ENCODE measurements around the gene PEX7. TPM values are rescaled to one million over a fixed set of nuclear protein-coding genes. Genes with fewer than 3 reads are reported as not detected.
"Not testable (repeated sequence)": the region's sequence is repeated elsewhere in the genome, so short reads cannot be mapped to it uniquely, and the experiment has no call there.

The PEX7 gene
- total RNA-seq, 1 donor from 2014 or later = 6.8 TPM

DNA sequence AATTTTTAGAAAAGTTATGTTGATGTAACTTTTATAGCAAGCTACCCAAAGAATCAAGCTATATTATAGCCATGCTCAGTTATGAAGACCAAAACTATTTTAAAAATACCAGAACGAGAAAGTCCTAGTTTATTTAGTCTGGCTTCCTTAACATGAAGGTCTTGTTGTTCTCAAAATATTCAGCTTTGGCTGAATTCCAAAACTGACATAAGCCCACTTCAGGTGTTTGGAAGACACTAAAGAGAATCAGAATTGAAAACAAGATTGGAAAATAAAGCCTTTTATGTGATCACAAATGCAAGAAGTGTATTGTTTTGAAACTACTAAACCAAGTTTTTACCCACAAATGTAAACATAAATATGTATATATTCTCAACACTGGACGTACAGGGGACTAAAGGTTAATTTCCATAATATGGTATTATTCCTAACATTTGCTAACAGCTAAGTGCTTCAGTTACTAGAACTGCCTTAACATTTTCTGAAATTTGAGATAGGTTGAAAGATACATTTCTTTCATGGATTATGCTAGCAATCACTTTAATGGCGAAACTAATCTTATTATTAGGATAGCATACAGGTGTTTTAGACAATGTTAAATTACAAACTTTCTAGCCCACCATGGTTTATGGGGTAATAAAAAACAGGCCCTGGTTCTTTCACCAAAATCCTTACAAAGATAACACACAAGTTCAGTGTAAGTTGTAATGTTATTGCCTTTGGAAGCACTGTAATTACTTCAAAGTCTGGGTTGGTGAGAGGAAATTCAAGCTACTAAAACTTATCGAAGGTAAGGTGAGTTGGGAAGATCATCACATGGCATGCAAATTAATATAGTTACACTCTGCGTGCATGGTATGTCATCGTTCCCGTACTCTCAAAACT is 31.7 kb upstream of the PEX7 start:
- DNase-seq = no peak

- DNase-seq = peak; percentile 5
These were observed 30.9 kb upstream of the PEX7 start for GRCh38 chr6:136791296-136792094.

DNA sequence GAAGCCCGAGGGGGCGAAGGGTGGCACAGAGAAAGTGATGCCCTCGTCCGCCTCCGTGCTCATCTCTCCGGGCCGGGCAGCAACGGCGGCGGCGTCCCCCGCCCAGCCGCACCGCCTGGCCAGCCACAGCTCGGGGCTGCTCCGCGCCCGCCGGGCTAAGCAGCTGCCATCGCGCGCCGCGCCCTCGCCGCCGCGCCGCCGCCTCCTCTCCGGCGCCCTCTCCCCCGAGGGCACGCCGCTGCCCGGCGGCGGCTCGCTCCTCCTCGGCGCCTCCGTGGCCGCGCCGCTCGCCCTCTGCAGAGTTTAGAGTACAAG is 30.3 kb upstream of the PEX7 start:
- no peak for DNase-seq

- peak; percentile 53 for DNase-seq
These were observed 29.8 kb upstream of the PEX7 start, which contains the start of gene MAP3K5 for GRCh38 chr6:136792410-136793262. MAP3K5 (minus strand) TSS chr6:136792477; CDS start chr6:136792157, 320 bp downstream.

DNA sequence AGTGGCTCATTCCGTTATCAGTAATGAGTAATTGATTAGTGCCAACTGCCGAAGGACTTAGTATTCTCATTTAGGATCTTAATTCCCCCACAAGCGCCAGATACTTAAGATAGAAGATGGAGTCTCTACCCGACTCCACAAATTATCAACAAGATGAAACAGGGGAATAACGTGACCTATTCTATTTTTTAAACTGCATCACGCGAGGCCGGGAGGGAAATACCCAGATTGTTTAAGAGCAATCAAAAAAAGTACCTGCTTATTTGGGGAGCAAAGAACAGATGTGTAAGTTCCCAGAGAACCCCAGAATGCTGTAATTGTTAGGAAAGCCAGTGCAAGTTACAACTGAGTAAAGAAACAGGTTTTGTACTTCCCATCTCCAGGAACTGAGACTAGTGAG is 29.0 kb upstream of the PEX7 start:
- no peak for DNase-seq

DNA sequence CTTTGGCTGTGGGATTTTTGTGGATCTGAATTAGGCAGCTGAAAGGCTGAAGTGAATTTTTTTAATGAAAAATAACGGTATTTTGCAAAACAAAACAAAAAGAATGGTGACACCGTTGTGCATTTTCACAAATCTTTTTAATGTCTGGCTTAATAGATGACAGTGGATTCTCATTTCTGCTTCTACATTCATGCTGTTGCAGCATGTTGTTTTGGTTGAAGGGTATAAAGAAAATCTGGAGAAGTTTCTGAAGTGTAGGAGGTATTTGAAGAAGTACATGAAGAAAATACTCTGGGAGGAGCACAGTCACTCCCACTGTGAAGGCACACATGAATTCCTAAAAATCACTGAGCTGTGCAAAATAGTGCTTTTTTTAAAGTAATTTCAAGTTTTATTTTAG is 27.0 kb upstream of the PEX7 start:
- no peak for DNase-seq

DNA sequence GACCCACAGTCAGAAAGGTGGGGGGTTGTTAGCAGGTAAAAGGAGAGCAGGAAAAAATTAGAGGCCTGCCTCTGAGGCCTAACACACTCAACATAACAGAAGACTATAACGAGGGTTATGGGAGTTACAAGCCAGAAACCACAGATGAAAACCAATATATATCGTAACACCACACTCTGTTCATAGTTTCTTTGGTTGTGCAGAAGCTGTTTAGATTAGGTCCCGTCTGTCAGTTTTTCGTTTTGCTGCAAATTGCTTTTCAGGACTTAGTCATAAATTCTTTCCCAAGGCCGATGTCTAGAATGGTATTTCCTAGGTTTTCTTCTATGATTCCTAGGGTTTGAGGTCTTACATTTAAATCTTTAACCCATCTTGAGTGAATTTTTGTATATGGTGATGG is 26.4 kb upstream of the PEX7 start:
- DNase-seq = no peak

- no peak for DNase-seq
These were observed 24.3 kb upstream of the PEX7 start for GRCh38 chr6:136798044-136798443.

GRCh38 chr6:136801581-136801980 is 20.8 kb upstream of the PEX7 start:
- DNase-seq = no peak

GRCh38 chr6:136803608-136804007 is 18.8 kb upstream of the PEX7 start:
- no peak for DNase-seq

GRCh38 chr6:136809091-136809860 is 13.1 kb upstream of the PEX7 start:
- DNase-seq = no peak

- no peak for DNase-seq
These were observed 11.1 kb upstream of the PEX7 start for GRCh38 chr6:136811272-136811671.

GRCh38 chr6:136812174-136812573 is 10.2 kb upstream of the PEX7 start:
- no peak for DNase-seq

DNA sequence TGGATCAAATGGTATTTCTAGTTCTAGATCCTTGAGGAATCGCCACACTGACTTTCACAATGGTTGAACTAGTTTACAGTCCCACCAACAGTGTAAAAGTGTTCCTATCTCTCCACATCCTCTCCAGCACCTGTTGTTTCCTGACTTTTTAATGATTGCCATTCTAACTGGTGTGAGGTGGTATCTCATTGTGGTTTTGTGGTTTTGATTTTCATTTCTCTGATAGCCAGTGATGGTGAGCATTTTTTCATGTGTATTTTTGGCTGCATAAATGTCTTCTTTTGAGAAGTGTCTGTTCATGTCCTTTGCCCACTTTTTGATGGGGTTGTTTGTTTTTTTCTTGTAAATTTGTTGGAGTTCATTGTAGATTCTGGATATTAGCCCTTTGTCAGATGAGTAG is 6.8 kb upstream of the PEX7 start:
- not testable (repeated sequence) for DNase-seq

DNA sequence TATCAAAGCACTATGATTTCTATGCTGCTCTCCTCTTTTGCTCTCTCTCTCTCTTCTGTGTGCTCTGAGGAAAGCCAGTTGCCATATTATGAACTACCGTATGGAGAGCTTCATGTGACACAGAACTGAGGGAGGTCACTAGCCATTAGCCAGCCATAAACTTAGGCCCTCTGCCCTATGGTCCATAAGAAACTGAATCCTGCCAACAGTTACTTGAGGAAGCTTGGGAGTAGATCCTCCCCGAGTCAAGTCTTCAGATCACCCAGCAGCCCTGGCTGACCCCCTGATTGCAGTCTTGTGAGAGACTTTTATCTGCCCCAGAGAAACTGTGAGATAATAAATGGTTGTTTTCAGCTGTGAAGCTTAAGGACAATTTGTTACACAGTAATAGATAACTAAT is 5.7 kb upstream of the PEX7 start:
- DNase-seq = no peak

GRCh38 chr6:136820561-136820960 is 1.8 kb upstream of the PEX7 start:
- DNase-seq = no peak

DNA sequence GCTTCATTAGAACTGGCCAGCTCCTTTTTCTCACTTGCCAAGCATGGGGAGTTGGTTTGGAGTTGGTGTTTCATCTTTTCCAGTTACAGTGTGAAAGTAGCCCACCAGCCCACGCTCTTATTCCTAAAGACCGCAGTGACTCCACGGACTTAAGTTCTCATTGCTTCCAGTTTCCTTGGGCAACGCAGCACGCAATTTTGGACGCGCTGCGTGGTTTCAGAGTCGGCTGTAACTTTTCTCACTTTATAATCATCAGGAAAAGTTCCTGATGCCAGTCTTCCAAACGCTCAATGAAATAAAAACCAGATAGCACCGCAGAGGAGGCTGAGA is 381 bp upstream of the PEX7 start:
- DNase-seq = no peak

DNA sequence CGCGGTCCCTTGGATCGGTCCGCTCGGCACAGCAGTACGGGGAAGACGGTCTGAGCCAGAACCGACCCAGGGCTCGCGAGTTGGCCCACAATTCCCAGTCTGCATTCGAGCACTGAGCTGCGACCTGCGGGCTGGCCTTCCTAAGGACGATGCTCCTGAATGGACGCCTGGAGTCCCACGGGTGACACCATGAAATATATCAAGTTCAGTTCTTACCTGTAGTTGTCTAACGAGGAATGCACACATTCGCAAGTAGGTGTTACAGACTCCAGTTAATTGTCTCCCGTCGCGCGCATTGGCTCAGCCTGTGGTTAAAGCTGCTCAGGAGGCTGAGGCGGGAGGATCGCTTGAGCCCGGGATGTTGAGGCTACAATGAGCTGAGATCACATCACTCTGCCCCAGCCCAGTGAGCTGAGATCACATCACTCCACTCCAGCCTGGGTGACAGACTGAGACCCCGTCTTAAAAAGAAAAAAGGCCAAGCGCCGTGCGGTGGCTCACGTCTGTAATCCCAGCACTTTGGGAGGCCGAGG is 802 bp downstream of the PEX7 start:
- DNase-seq = no peak

DNA sequence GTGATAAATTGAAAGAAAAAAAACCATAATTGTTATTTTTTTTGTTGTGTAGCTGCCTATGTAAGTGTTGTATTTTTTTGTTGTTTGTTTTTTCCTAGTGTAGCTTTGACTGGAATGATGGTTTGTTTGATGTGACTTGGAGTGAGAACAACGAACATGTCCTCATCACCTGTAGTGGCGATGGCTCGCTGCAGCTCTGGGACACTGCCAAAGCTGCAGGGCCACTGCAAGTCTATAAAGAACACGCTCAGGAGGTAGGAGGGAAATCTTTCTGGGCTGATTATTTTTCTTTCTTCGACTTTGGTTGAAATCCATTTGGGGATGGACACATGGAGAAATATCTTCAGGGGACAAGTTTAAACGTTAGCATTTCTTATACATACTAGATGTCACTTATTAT is 3.8 kb downstream of the PEX7 start:
- no peak for DNase-seq

DNA sequence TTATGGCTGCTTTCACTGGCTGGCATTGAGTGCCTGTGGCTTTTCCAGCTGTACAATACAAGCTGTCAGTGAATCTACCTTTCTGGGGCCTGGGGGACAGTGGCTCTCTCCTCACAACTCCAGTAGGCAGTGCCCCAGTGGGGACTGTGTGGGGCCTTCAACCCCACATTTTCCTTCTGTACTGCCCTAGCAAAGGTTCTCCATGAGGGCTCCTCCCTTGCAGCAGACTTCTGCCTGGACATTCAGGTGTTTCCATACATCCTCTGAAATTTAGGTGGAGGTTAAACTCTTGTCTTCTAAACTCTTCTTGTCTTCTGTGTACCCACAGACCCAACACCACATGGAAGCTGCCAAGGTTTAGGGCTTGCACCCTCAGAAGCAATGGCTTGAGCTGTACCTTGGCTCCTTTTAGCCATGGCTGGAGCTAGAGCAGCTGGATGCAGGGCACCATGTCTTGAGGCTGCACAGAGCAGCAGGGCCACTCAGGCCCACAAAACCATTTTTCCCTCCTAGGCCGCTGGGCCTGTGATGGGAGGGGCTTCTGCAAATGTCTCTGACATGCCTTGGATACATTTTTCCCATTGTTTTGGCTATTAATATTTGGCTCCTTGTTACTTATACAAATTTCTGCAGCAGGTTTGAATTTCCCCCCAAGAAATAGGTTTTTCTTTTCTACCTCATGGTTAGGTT is 9.6 kb downstream of the PEX7 start:
- DNase-seq = no peak
